Measurements from ENCODE around the gene C10orf62.
A peak's percentile ranks its signal among the peaks of the same experiment; 100 is the strongest.
"Not testable (repeated sequence)": the region's sequence is repeated elsewhere in the genome, so short reads cannot be mapped to it uniquely, and the experiment has no call there.

The C10orf62 gene

GRCh38 chr10:97566336-97566996, 23.1 kb upstream of the C10orf62 start:
- no peak for DNase-seq

- no peak for DNase-seq
These were observed 21.6 kb upstream of the C10orf62 start for GRCh38 chr10:97567891-97568290.

GRCh38 chr10:97570146-97570788, 19.3 kb upstream of the C10orf62 start:
- no peak for DNase-seq

GRCh38 chr10:97570789-97571471, 18.6 kb upstream of the C10orf62 start:
- peak; percentile 65 for DNase-seq

- DNase-seq: no peak
These were observed 17.9 kb upstream of the C10orf62 start for GRCh38 chr10:97571622-97572021.

GRCh38 chr10:97572214-97572989, 17.1 kb upstream of the C10orf62 start, which contains the start of gene ANKRD2:
TSS of gene ANKRD2 (plus strand) at chr10:97572779. CDS start at chr10:97572789, 10 bp downstream.
- peak; percentile 4 for DNase-seq

- DNase-seq: no peak
These were observed 16.5 kb upstream of the C10orf62 start for GRCh38 chr10:97573021-97573420.

- no peak for DNase-seq
These were observed 15.8 kb upstream of the C10orf62 start for GRCh38 chr10:97573672-97574071.

- peak; percentile 56 for DNase-seq
These were observed 15.0 kb upstream of the C10orf62 start for GRCh38 chr10:97574374-97575126.

- DNase-seq: no peak
These were observed 14.3 kb upstream of the C10orf62 start for GRCh38 chr10:97575127-97575668.

- not testable (repeated sequence) for DNase-seq
These were observed 13.0 kb upstream of the C10orf62 start for GRCh38 chr10:97576487-97576886.

- DNase-seq: no peak
These were observed 11.8 kb upstream of the C10orf62 start for GRCh38 chr10:97577701-97578100.

GRCh38 chr10:97578171-97578844, 11.2 kb upstream of the C10orf62 start:
- no peak for DNase-seq

GRCh38 chr10:97580421-97581367, 8.8 kb upstream of the C10orf62 start:
- DNase-seq: no peak

GRCh38 chr10:97582169-97582568, 7.4 kb upstream of the C10orf62 start:
- DNase-seq: no peak

GRCh38 chr10:97583476-97583875, 6.0 kb upstream of the C10orf62 start:
- DNase-seq: no peak

- no peak for DNase-seq
These were observed 5.3 kb upstream of the C10orf62 start, which contains the start of gene HOGA1 for GRCh38 chr10:97584060-97584797. TSS of gene HOGA1 (plus strand) at chr10:97584389. CDS start at chr10:97584704, 315 bp downstream.

- DNase-seq: no peak
These were observed 4.6 kb upstream of the C10orf62 start for GRCh38 chr10:97584798-97585438.

GRCh38 chr10:97585439-97585811, 4.1 kb upstream of the C10orf62 start:
- DNase-seq: no peak
